BLaER1 (cell line): ENCODE measurements around the gene MIGA1.
A peak's percentile ranks its signal among the peaks of the same experiment; 100 is the strongest.
"Not testable (repeated sequence)": the region's sequence is repeated elsewhere in the genome, so short reads cannot be mapped to it uniquely, and the experiment has no call there.

Experiments used
- H3K27ac ChIP-seq: shearing (Covaris generic); formaldehyde crosslinking; 2 replicates; pipeline ENCODE4 v1.8.1; 2022
- H3K27me3 ChIP-seq: shearing (Covaris generic); formaldehyde crosslinking; 2 replicates; pipeline ENCODE4 v1.8.1; 2022
- H3K36me3 ChIP-seq: shearing (Covaris generic); formaldehyde crosslinking; 2 replicates; pipeline ENCODE4 v1.8.1; 2022
- H3K4me1 ChIP-seq: shearing (Covaris generic); formaldehyde crosslinking; 2 replicates; pipeline ENCODE4 v1.8.1; 2022
- H3K4me2 ChIP-seq: shearing (Covaris generic); formaldehyde crosslinking; 2 replicates; pipeline ENCODE4 v1.8.1; 2022
- H3K4me3 ChIP-seq: shearing (Covaris generic); formaldehyde crosslinking; 2 replicates; pipeline ENCODE4 v1.8.1; 2022
- H3K9ac ChIP-seq: shearing (Covaris generic); formaldehyde crosslinking; 2 replicates; pipeline ENCODE4 v1.8.1; 2022
- H3K9me3 ChIP-seq: shearing (Covaris generic); formaldehyde crosslinking; 2 replicates; pipeline ENCODE4 v1.8.1; 2022
- H4K20me1 ChIP-seq: shearing (Covaris generic); formaldehyde crosslinking; 2 replicates; pipeline ENCODE4 v1.8.1; 2022
- Cebpa-rat ChIP-seq: shearing (Covaris generic); IDR thresholded peaks from 2 replicates; pipeline ENCODE4 v1.8.1; 2022

The MIGA1 gene

DNA sequence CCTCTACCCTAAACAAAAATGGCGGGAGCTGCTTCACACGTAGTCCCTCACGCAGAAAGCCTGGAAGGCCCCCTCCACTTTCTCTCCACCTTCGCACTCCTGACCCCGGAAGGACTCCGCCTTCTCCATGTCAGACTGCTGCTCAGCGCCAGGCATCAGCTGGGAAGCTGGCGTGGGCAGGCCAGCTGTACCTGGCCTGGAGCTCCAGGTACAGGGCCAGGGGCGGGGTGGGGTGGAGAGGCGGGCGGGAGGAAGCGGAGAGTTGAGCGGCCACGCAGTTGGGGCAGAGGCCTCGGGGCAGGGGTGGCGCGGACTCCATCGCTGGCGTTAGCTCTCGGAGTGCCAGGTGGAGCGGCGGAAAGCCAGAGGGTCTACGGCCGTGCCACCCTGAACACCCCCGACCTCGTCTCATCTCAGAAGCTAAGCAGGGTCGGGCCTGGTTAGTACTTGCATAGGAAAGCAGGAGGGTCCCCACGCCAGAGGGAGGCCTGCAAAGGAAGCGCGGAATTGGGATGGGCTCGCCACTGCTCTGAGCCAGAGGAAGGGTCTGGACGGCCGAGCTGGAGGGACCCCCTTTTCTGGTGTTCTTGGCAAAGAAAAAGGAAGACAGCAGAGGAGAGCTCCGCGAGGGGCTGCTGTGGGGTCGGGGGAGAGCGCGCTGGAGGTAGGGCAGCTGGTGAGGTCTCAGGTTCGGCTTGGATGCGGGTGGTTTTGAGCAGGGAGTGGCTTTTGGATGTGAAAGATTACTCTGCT, at the start of gene MIGA1:
Gene MIGA1 (plus strand): TSS at position 121 of the 753 bp plus-strand sequence. CDS start 3,604 bp downstream, outside the sequence.
- Histone ChIP-seq H3K9ac (peak within 1 kb of the TSS; percentile 79), H3K9me3 (peaks cover 8% of the 10 kb centered on the region), H4K20me1 (peaks cover 20% of the 10 kb centered on the region; the same call in 1 of the 2 replicates), H3K4me3 (peak within 1 kb of the TSS; percentile 83), H3K36me3 (peaks cover 12% of the 10 kb centered on the region), H3K4me1 (peaks cover 35% of the 10 kb centered on the region), H3K27me3 (no peaks in the 10 kb centered on the region), H3K4me2 (peak within 1 kb of the TSS; percentile 72), H3K27ac (peak within 1 kb of the TSS; percentile 60)
- no peak for TF ChIP-seq Cebpa-rat

GRCh38 chr1:77732090-77732489, 47.4 kb upstream of the MIGA1 start:
- no peak overlapping the region for H3K4me3 ChIP-seq
- no peak overlapping the region for H3K27ac ChIP-seq
- TF ChIP-seq Cebpa-rat, result no peak
- H3K9ac ChIP-seq, result no peak overlapping the region
- H3K36me3 ChIP-seq, result peaks cover 71% of the 10 kb centered on the region
- no peaks in the 10 kb centered on the region for H3K9me3 ChIP-seq
- no peaks in the 10 kb centered on the region for H3K27me3 ChIP-seq
- H3K4me1 ChIP-seq, result no peaks in the 10 kb centered on the region
- no peak overlapping the region for H3K4me2 ChIP-seq
- no peaks in the 10 kb centered on the region for H4K20me1 ChIP-seq

- no peaks in the 10 kb centered on the region for H3K9me3 ChIP-seq
- H3K4me2 ChIP-seq, result no peak overlapping the region
- no peaks in the 10 kb centered on the region for H3K27me3 ChIP-seq
- H3K4me3 ChIP-seq, result no peak overlapping the region
- no peak overlapping the region for H3K9ac ChIP-seq
- peaks cover 58% of the 10 kb centered on the region for H3K36me3 ChIP-seq
- H3K4me1 ChIP-seq, result no peaks in the 10 kb centered on the region
- no peak for TF ChIP-seq Cebpa-rat
- H4K20me1 ChIP-seq, result peaks cover 49% of the 10 kb centered on the region
- no peak overlapping the region for H3K27ac ChIP-seq
These were observed 40.2 kb upstream of the MIGA1 start for GRCh38 chr1:77739235-77739634.

GRCh38 chr1:77741316-77741715, 38.1 kb upstream of the MIGA1 start:
- peaks cover 55% of the 10 kb centered on the region for H3K36me3 ChIP-seq
- H3K4me3 ChIP-seq, result no peak overlapping the region
- TF ChIP-seq Cebpa-rat, result no peak
- no peak overlapping the region for H3K9ac ChIP-seq
- H3K27me3 ChIP-seq, result no peaks in the 10 kb centered on the region
- H3K27ac ChIP-seq, result no peak overlapping the region
- H4K20me1 ChIP-seq, result peaks cover 61% of the 10 kb centered on the region
- H3K9me3 ChIP-seq, result no peaks in the 10 kb centered on the region
- no peak overlapping the region for H3K4me2 ChIP-seq
- H3K4me1 ChIP-seq, result no peaks in the 10 kb centered on the region

GRCh38 chr1:77742011-77742555, 37.4 kb upstream of the MIGA1 start:
- Histone ChIP-seq H3K4me2 (no peak overlapping the region), H3K9ac (no peak overlapping the region), H3K27me3 (no peaks in the 10 kb centered on the region), H3K9me3 (no peaks in the 10 kb centered on the region), H3K4me1 (no peaks in the 10 kb centered on the region), H3K4me3 (no peak overlapping the region), H3K27ac (no peak overlapping the region), H3K36me3 (peaks cover 51% of the 10 kb centered on the region), H4K20me1 (peaks cover 66% of the 10 kb centered on the region)
- no peak for TF ChIP-seq Cebpa-rat

- no peaks in the 10 kb centered on the region for H3K4me1 ChIP-seq
- no peaks in the 10 kb centered on the region for H3K27me3 ChIP-seq
- H3K4me2 ChIP-seq, result no peak overlapping the region
- no peak overlapping the region for H3K9ac ChIP-seq
- TF ChIP-seq Cebpa-rat, result no peak
- H3K27ac ChIP-seq, result no peak overlapping the region
- peaks cover 38% of the 10 kb centered on the region for H3K36me3 ChIP-seq
- H3K9me3 ChIP-seq, result no peaks in the 10 kb centered on the region
- H3K4me3 ChIP-seq, result no peak overlapping the region
- peaks cover 86% of the 10 kb centered on the region for H4K20me1 ChIP-seq
These were observed 34.9 kb upstream of the MIGA1 start for GRCh38 chr1:77744576-77744975.

DNA sequence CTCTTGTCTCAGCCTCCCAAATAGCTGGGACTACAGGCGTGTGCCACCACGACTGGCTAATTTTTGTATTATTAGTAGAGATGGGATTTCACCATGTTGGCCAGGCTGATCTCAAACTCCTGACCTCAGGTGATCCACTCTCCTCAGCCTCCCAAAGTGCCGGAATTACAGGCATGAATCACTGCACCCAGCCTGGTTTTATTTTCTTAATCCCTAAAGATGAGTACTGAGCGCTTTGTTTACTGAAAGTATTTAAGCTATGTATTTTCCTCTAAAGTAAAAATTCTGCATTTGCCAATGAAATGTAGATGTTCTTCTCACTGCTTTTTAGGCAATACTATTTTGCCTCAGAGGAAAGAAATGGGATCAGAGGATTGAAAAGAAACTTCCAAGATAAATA, 30.0 kb upstream of the MIGA1 start:
- not testable (repeated sequence) for H3K4me2 ChIP-seq, H3K4me1 ChIP-seq, H3K27me3 ChIP-seq, H3K4me3 ChIP-seq, H3K9ac ChIP-seq, H3K27ac ChIP-seq
- peaks cover 24% of the 10 kb centered on the region for H3K9me3 ChIP-seq
- H3K36me3 ChIP-seq, result peaks cover 38% of the 10 kb centered on the region
- peaks cover 86% of the 10 kb centered on the region for H4K20me1 ChIP-seq

- peaks cover 81% of the 10 kb centered on the region for H4K20me1 ChIP-seq
- no peak overlapping the region for H3K4me3 ChIP-seq
- H3K9me3 ChIP-seq, result peaks cover 14% of the 10 kb centered on the region; the same call in 1 of the 2 replicates
- H3K4me1 ChIP-seq, result peaks cover 38% of the 10 kb centered on the region
- no peak overlapping the region for H3K27ac ChIP-seq
- TF ChIP-seq Cebpa-rat, result no peak
- no peaks in the 10 kb centered on the region for H3K27me3 ChIP-seq
- peaks cover 18% of the 10 kb centered on the region for H3K36me3 ChIP-seq
- H3K4me2 ChIP-seq, result peak overlapping the region; percentile 85
- no peak overlapping the region for H3K9ac ChIP-seq
These were observed 23.2 kb upstream of the MIGA1 start for GRCh38 chr1:77756052-77756754.

- Histone ChIP-seq H3K27ac (no peak overlapping the region), H3K36me3 (peaks cover 9% of the 10 kb centered on the region), H3K4me2 (peak overlapping the region; percentile 85), H3K27me3 (no peaks in the 10 kb centered on the region), H4K20me1 (peaks cover 72% of the 10 kb centered on the region), H3K9me3 (peaks cover 6% of the 10 kb centered on the region; the same call in 1 of the 2 replicates), H3K4me1 (peaks cover 38% of the 10 kb centered on the region), H3K4me3 (no peak overlapping the region), H3K9ac (no peak overlapping the region)
- TF ChIP-seq Cebpa-rat, result no peak
These were observed 22.3 kb upstream of the MIGA1 start for GRCh38 chr1:77757066-77757584.

DNA sequence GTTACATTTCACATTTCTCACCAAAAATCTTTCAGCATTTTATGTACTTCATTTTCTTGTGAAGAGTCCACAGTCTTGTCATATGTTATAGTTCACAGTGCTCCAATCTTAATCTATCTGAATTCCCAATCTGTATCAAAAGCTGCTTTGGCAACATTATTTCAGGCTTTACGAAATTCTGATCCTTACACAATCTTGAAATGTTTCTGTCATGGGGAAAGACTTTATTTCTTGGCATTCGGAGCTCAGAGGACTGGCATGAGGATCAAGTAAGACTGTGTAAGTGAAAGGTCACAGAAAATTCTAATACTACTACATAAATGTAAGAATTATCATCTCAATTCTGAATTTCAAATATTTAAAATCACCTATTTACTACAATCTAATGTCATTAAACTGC, 21.8 kb upstream of the MIGA1 start:
- peak overlapping the region; percentile 85 for H3K4me2 ChIP-seq
- no peaks in the 10 kb centered on the region for H3K27me3 ChIP-seq
- peaks cover 67% of the 10 kb centered on the region for H4K20me1 ChIP-seq
- no peak overlapping the region for H3K27ac ChIP-seq
- peaks cover 38% of the 10 kb centered on the region for H3K4me1 ChIP-seq
- H3K9ac ChIP-seq, result no peak overlapping the region
- peaks cover 7% of the 10 kb centered on the region; the same call in 1 of the 2 replicates for H3K36me3 ChIP-seq
- no peak for TF ChIP-seq Cebpa-rat
- H3K9me3 ChIP-seq, result peaks cover 3% of the 10 kb centered on the region; the same call in 1 of the 2 replicates
- no peak overlapping the region for H3K4me3 ChIP-seq
